NT2/D1 (cell line): Measurements from ENCODE around the gene SNRNP48.

Source experiments
- SUZ12 ChIP-seq: IDR thresholded peaks from 2 replicates; pipeline ENCODE4 v1.6.1; 2011; ENCODE audit not compliant: insufficient read length, insufficient read depth; ENCODE audit errors: extremely low read depth
- YY1 ChIP-seq: IDR thresholded peaks from 2 replicates; pipeline ENCODE4 v1.6.1; 2011; ENCODE audit not compliant: insufficient read length, insufficient read depth
- ZNF274 ChIP-seq: IDR thresholded peaks from 2 replicates; pipeline ENCODE4 v1.6.1; 2011; ENCODE audit warnings: mild to moderate bottlenecking, low read depth, low read length

DNA sequence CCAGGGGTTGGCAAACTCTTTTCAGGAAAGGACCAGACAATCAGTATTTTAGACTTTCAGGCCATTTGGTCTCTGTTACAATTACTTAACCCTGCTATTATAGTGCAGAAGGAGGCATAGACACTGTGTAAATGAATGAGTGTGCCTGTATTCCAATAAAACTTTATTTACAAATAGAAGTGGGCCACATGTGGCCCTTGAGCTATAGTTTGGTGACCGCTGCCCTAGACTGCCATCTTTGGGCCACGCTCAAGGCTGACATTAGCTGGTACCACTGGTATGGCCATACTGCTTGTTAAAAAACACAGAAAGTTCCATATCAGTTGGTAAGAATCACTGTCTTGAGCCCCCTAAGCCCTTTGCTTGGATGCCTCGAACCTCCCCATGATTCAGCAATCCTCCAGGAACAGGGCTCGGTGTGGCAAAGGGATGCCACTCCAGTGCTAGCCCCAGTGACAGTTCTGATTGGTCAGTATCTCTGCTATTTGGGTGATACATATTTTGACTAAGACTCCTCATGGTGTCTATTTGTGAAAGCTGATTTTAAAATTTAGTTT is 23.3 kb upstream of the SNRNP48 start:
- TF ChIP-seq YY1 (no peak), ZNF274 (no peak), SUZ12 (no peak)
